H1 (cell line): ENCODE data around the gene WDR37. TPM values are rescaled to one million over a fixed set of nuclear protein-coding genes. Genes with fewer than 3 reads are reported as not detected.

ENCODE experiments used
- CTCF ChIA-PET: fragments of 300-600 bp; sonication (Branson Sonifier 250); formaldehyde crosslinking; loops from one replicate; lab custom pipeline; 2021; ENCODE audit not compliant: partially characterized antibody; lab: Charles Lee
- POLR2A ChIA-PET: fragments of 300-600 bp; sonication (Branson Sonifier 250); formaldehyde crosslinking; loops from one replicate; lab custom pipeline; 2021; ENCODE audit warnings: inconsistent platforms; ENCODE audit not compliant: partially characterized antibody; lab: Charles Lee
- DNase-seq, 2 experiments: peaks; one replicate each; pipeline versions ENCODE4 v3.0.0 to v3.0.0-alpha.2; 2010 to 2022; ENCODE audit warnings: low spot score in 2 of 2, low read depth in 1 of 2, mixed read lengths in 1 of 2
- FAIRE-seq: peaks from 2 replicates; lab custom pipeline; 2011; peaks lifted over from hg19 to GRCh38; lab: Jason Lieb, UNC
- H2AFZ ChIP-seq: 2 replicates; pipeline ENCODE4 v1.8.1; 2012; ENCODE audit warnings: low read length, inconsistent platforms
- H2AK5ac ChIP-seq: 2 replicates; pipeline ENCODE4 v1.6.1; 2013; ENCODE audit warnings: low read depth, low read length
- H2BK120ac ChIP-seq: replicated peaks from 2 replicates; pipeline ENCODE3; 2013; ENCODE audit warnings: low read depth, low read length, inconsistent platforms
- H2BK12ac ChIP-seq: 2 replicates; pipeline ENCODE4 v1.6.1; 2013; ENCODE audit warnings: low read depth, low read length
- H2BK15ac ChIP-seq: 2 replicates; pipeline ENCODE4 v1.6.1; 2013; ENCODE audit warnings: low read length
- H2BK20ac ChIP-seq: 2 replicates; pipeline ENCODE4 v1.6.1; 2013; ENCODE audit warnings: low read length
- H2BK5ac ChIP-seq: 2 replicates; pipeline ENCODE4 v1.6.1; 2013; ENCODE audit warnings: low read depth, low read length
- H3K14ac ChIP-seq: 2 replicates; pipeline ENCODE4 v1.6.1; 2013; ENCODE audit warnings: inconsistent platforms; ENCODE audit not compliant: insufficient read length
- H3K18ac ChIP-seq: 2 replicates; pipeline ENCODE4 v1.6.1; 2013; ENCODE audit warnings: low read length; ENCODE audit errors: extremely low read depth
- H3K23ac ChIP-seq: 2 replicates; pipeline ENCODE4 v1.6.1; 2013; ENCODE audit warnings: inconsistent platforms; ENCODE audit not compliant: insufficient read length
- H3K23me2 ChIP-seq: 2 replicates; pipeline ENCODE4 v1.6.1; 2013; ENCODE audit warnings: low read depth, low read length
- H3K27ac ChIP-seq: 2 replicates; pipeline ENCODE4 v1.6.1; 2011; ENCODE audit warnings: low read depth, low read length, inconsistent platforms
- H3K27me3 ChIP-seq, 4 experiments: replicated peaks in 1 of 4; 1 replicate in 1 of 4; 2 replicates in 3 of 4; pipeline versions ENCODE4 v1.6.1 to v1.8.1; 2011 to 2013; ENCODE audit warnings: low read length in 3 of 4, mild to moderate bottlenecking in 3 of 4, inconsistent platforms in 2 of 4, mixed read lengths in 2 of 4, moderate library complexity in 1 of 4; ENCODE audit not compliant: control insufficient read depth in 3 of 4, insufficient read depth in 3 of 4; ENCODE audit errors: extremely low read depth in 1 of 4
- H3K36me3 ChIP-seq, 4 experiments: 2 replicates each; pipeline versions ENCODE4 v1.6.1 to v1.8.1; 2011 to 2013; ENCODE audit warnings: mild to moderate bottlenecking in 4 of 4, low read length in 3 of 4, moderate library complexity in 2 of 4, control low read depth in 1 of 4, inconsistent platforms in 1 of 4; ENCODE audit not compliant: insufficient read depth in 4 of 4, control insufficient read depth in 2 of 4
- H3K4ac ChIP-seq: replicated peaks from 2 replicates; pipeline ENCODE3; 2013; ENCODE audit warnings: low read length, low read depth, mixed read lengths, inconsistent platforms; ENCODE audit not compliant: insufficient read length
- H3K4me1 ChIP-seq, 4 experiments: replicated peaks in 1 of 4; 1 replicate in 1 of 4; 2 replicates in 3 of 4; pipeline versions ENCODE4 v1.6.1 to v1.8.1; 2011 to 2013; ENCODE audit warnings: low read length in 3 of 4, inconsistent platforms in 2 of 4, mixed read lengths in 1 of 4; ENCODE audit not compliant: insufficient read depth in 4 of 4, control insufficient read depth in 3 of 4
- H3K4me2 ChIP-seq, 2 experiments: 2 replicates each; pipeline versions ENCODE4 v1.6.1 to v1.8.1; 2011 to 2013; ENCODE audit warnings: low read depth in 2 of 2, low read length in 2 of 2, control low read depth in 1 of 2, inconsistent platforms in 1 of 2, mild to moderate bottlenecking in 1 of 2; ENCODE audit not compliant: insufficient read depth in 1 of 2
- H3K4me3 ChIP-seq, 4 experiments: fragments of 200-600, 300-600 bp in 1 of 4; sonication (generic), shearing (Covaris generic), sonication (Bioruptor Twin) in 1 of 4; 2 replicates each; pipeline versions ENCODE4 v1.5.1 to v1.8.1; 2011 to 2016; ENCODE audit warnings: low read length in 4 of 4, low read depth in 3 of 4, control low read depth in 2 of 4, inconsistent platforms in 2 of 4, mild to moderate bottlenecking in 2 of 4, mixed read lengths in 1 of 4, moderate library complexity in 1 of 4; ENCODE audit not compliant: insufficient read depth in 2 of 4; ENCODE audit errors: extremely low read depth in 1 of 4
- H3K56ac ChIP-seq: replicated peaks from 2 replicates; pipeline ENCODE3; 2013; ENCODE audit warnings: low read depth, mild to moderate bottlenecking, mixed read lengths, low read length, inconsistent platforms; ENCODE audit not compliant: insufficient read length
- H3K79me1 ChIP-seq: 2 replicates; pipeline ENCODE4 v1.6.1; 2013; ENCODE audit warnings: low read depth, low read length, control low read depth
- H3K79me2 ChIP-seq, 2 experiments: 2 replicates each; pipeline versions ENCODE4 v1.6.1 to v1.8.1; 2012 to 2013; ENCODE audit warnings: low read length in 2 of 2, mild to moderate bottlenecking in 2 of 2, inconsistent platforms in 1 of 2; ENCODE audit not compliant: insufficient read depth in 2 of 2, control insufficient read depth in 1 of 2
- H3K9ac ChIP-seq, 4 experiments: replicated peaks in 1 of 4; 1 replicate in 1 of 4; 2 replicates in 3 of 4; pipeline versions ENCODE4 v1.6.1 to v1.8.1; 2011 to 2013; ENCODE audit warnings: low read depth in 3 of 4, low read length in 3 of 4, control low read depth in 2 of 4, mild to moderate bottlenecking in 2 of 4, moderate library complexity in 2 of 4, inconsistent platforms in 1 of 4; ENCODE audit errors: extremely low read depth in 1 of 4
- H3K9me3 ChIP-seq, 2 experiments: 2 replicates each; pipeline versions ENCODE4 v1.6.1 to v1.8.1; 2012 to 2013; ENCODE audit warnings: mild to moderate bottlenecking in 2 of 2, moderate library complexity in 2 of 2, control low read depth in 1 of 2, inconsistent platforms in 1 of 2, low read depth in 1 of 2, low read length in 1 of 2, mixed read lengths in 1 of 2; ENCODE audit not compliant: insufficient read depth in 2 of 2
- H4K20me1 ChIP-seq, 2 experiments: replicated peaks in 1 of 2; 2 replicates each; pipeline versions ENCODE3 to v1.8.1; 2011 to 2013; ENCODE audit warnings: inconsistent platforms in 2 of 2, low read length in 2 of 2, mild to moderate bottlenecking in 1 of 2; ENCODE audit not compliant: insufficient read depth in 2 of 2, control insufficient read depth in 1 of 2
- H4K5ac ChIP-seq: 2 replicates; pipeline ENCODE4 v1.6.1; 2013; ENCODE audit warnings: low read length, low read depth, mixed read lengths, inconsistent platforms; ENCODE audit not compliant: insufficient read length
- H4K8ac ChIP-seq: 2 replicates; pipeline ENCODE4 v1.8.0; 2013; ENCODE audit warnings: mild to moderate bottlenecking, moderate library complexity, low read length, inconsistent platforms; ENCODE audit not compliant: insufficient read depth; ENCODE audit errors: extremely low read depth
- H4K91ac ChIP-seq: replicated peaks from 2 replicates; pipeline ENCODE3; 2013; ENCODE audit warnings: low read length, mixed read lengths, inconsistent platforms; ENCODE audit not compliant: insufficient read length
- CHD1 ChIP-seq: IDR thresholded peaks from 2 replicates; pipeline ENCODE4 v1.6.1; 2012; ENCODE audit warnings: low read depth, low read length, improper control_type of control experiment
- KDM5A ChIP-seq: fragments of 200-600 bp; IDR thresholded peaks from 2 replicates; pipeline ENCODE4 v1.7.1; 2012; ENCODE audit warnings: mild to moderate bottlenecking, low read length, inconsistent platforms, mixed read lengths
- POLR2A ChIP-seq, 2 experiments: IDR thresholded peaks; 1 replicate in 1 of 2; 2 replicates in 1 of 2; pipeline ENCODE4 v1.6.1; 2011; ENCODE audit warnings: low read depth in 2 of 2, low read length in 2 of 2, mild to moderate bottlenecking in 2 of 2; ENCODE audit errors: control extremely low read depth in 1 of 2
- POLR2AphosphoS5 ChIP-seq: IDR thresholded peaks from 2 replicates; pipeline ENCODE4 v1.6.1; 2011; ENCODE audit warnings: low read depth, low read length
- RFX5 ChIP-seq: IDR thresholded peaks from 2 replicates; pipeline ENCODE4 v1.6.1; 2011; ENCODE audit warnings: low read depth, low read length, improper control_type of control experiment, borderline replicate concordance
- SAP30 ChIP-seq: fragments of 300-600 bp; sonication (generic); IDR thresholded peaks from 2 replicates; pipeline ENCODE4 v1.7.1; 2012; ENCODE audit warnings: low read length, moderate library complexity, mild to moderate bottlenecking, inconsistent platforms; ENCODE audit not compliant: insufficient read depth, insufficient replicate concordance
- SP4 ChIP-seq: IDR thresholded peaks from 2 replicates; pipeline ENCODE4 v1.6.1; 2012; ENCODE audit warnings: low read length, inconsistent platforms
- WGBS, 2 experiments: shearing (Covaris generic) in 1 of 2; methylation state at CpG; one replicate each; pipeline versions ENCODE4 v1.1.6 to v1.1.7; 2013 to 2015; ENCODE audit warnings: low lambda C conversion rate in 2 of 2, mixed read lengths in 2 of 2, inconsistent platforms in 1 of 2, low coverage in 1 of 2, missing lambda C conversion rate in 1 of 2; ENCODE audit not compliant: insufficient replicate concordance in 2 of 2, insufficient coverage in 1 of 2, insufficient read length in 1 of 2; ENCODE audit errors: extremely low coverage in 1 of 2, missing lambda C conversion rate in 1 of 2; 5-methylcytosine and 5-hydroxymethylcytosine counted together
- polyA plus RNA-seq, 7 experiments: library from polyadenylated mRNA; depleted of rRNA in 3 of 7; stranded (reverse) in 5 of 7; unstranded in 2 of 7; fragments of >200 nt in 5 of 7; fragments of 200-250 nt in 2 of 7; gene quantifications; 1 replicate in 5 of 7; 2 replicates in 1 of 7; 4 replicates in 1 of 7; pipeline versions ENCODE4 v1.2.1 to v1.2.3, GENCODE V29; 2011 to 2013; ENCODE audit warnings: missing spikeins in 2 of 7, mixed read lengths in 2 of 7
- total RNA-seq: library from RNA; stranded (reverse); fragmentation: NEBNext Ultra II Directional; extraction: Animal tissue kit (Norgen Biotek cat#: 25700); gene quantifications from 2 replicates; pipeline ENCODE4 v1.2.1, GENCODE V29; 2021

The WDR37 gene
- total and polyA plus RNA-seq, 2 of the 8 experiments (the other 6 are each of a cell fraction or from before 2014, with no cell fraction given): 9.6 to 12.0 TPM

DNA sequence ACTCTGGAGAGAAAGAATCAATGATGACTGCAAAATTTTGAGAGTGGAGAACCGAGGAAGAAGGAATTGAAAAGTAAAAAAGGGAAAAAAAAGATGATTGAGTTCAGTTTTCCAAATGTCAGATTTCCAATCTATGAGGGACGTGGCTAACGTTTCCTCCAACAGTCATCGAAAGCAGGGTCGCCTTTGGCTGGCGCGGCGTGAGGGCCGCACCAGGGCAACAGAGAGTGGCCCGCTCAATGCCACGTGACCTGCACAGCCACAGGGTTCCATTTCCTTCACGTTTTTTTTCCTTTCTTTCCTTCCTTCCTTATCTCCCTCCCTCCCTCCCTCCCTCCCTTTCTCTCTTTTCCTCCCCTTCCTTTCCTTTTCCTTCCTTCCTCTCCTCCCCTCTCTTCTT is 101.9 kb downstream of the WDR37 start:
- Histone ChIP-seq H2BK20ac (no peak overlapping the region), H2BK12ac (no peak overlapping the region), H3K27ac (no peak overlapping the region), H3K36me3 (no peaks in the 10 kb centered on the region), H2AK5ac (no peak overlapping the region), H3K23me2 (no peaks in the 10 kb centered on the region), H4K8ac (no peak overlapping the region), H3K4me1 (no peaks in the 10 kb centered on the region; a peak in 1 of 7 replicates), H4K91ac (no peak overlapping the region), H3K4ac (no peak overlapping the region), H3K4me3 (no peak overlapping the region), H2BK5ac (no peak overlapping the region), H4K20me1 (no peaks in the 10 kb centered on the region), H3K14ac (no peak overlapping the region), H3K79me1 (no peaks in the 10 kb centered on the region), H3K79me2 (no peaks in the 10 kb centered on the region)
- no peak for DNase-seq
- ChIA-PET POLR2A (interaction anchor here (1.7 kb wide), 1 partner anchor 10 kb away, joined by 3 read pairs; no protein-coding TSS in a partner anchor), CTCF (no interaction called here)
- TF ChIP-seq KDM5A (no peak), POLR2A (IDR thresholded peaks at IDR 0.05; ENCODE audit: control extremely low read depth in 1 of 2, low read depth in 2 of 2, low read length in 2 of 2) (no peak), SAP30 (no peak), CHD1 (no peak), SP4 (no peak), POLR2AphosphoS5 (no peak), RFX5 (no peak)
- TF ChIP-seq, all 59 proteins: peak for 0
- Histone ChIP-seq H3K4me2 (no peak overlapping the region), H3K18ac (no peak overlapping the region), H2BK120ac (no peak overlapping the region), H2AFZ (no peak overlapping the region), H3K23ac (no peak overlapping the region), H3K9ac (no peak overlapping the region), H3K27me3 (peaks cover 0 to 4% (median 0%) of the 10 kb centered on the region in 4 experiments; a peak in 2 of 7 replicates), H2BK15ac (no peak overlapping the region), H3K56ac (no peak overlapping the region), H4K5ac (no peak overlapping the region), H3K9me3 (no peaks in the 10 kb centered on the region)
- FAIRE-seq: no peak
- WGBS, 2 experiments: 90% methylated on average over 11 of the region's 12 CpGs; no CpG with 5 or more reads in 1 of the 2 experiments
